Osteocyte (in vitro differentiated cells): ENCODE measurements around the gene DNAJB14. TPM values are rescaled to one million over a fixed set of nuclear protein-coding genes. Genes with fewer than 3 reads are reported as not detected.

Experiments used
- DNase-seq: peaks from one replicate; pipeline ENCODE4 v3.0.0; 2021; ENCODE audit warnings: mixed read lengths; ENCODE audit not compliant: unreplicated experiment; ENCODE audit errors: extremely low spot score
- H3K27ac Mint-ChIP-seq: one replicate; pipeline ENCODE4 v1.8.0; 2021; ENCODE audit warnings: mild to moderate bottlenecking, mixed read lengths; ENCODE audit not compliant: unreplicated experiment
- H3K27me3 Mint-ChIP-seq: one replicate; pipeline ENCODE4 v1.8.0; 2021; ENCODE audit warnings: mixed read lengths; ENCODE audit not compliant: unreplicated experiment
- H3K36me3 Mint-ChIP-seq: one replicate; pipeline ENCODE4 v1.8.0; 2021; ENCODE audit warnings: mixed read lengths; ENCODE audit not compliant: unreplicated experiment
- H3K4me1 Mint-ChIP-seq: one replicate; pipeline ENCODE4 v1.8.0; 2021; ENCODE audit warnings: mixed read lengths; ENCODE audit not compliant: unreplicated experiment
- H3K4me3 Mint-ChIP-seq: one replicate; pipeline ENCODE4 v1.8.0; 2021; ENCODE audit warnings: mild to moderate bottlenecking, moderate library complexity, mixed read lengths; ENCODE audit not compliant: unreplicated experiment
- H3K9me3 Mint-ChIP-seq: one replicate; pipeline ENCODE4 v1.8.0; 2021; ENCODE audit warnings: mixed read lengths; ENCODE audit not compliant: unreplicated experiment
- CTCF ChIP-seq: fragments of 200-600 bp; sonication (generic); IDR thresholded peaks from 2 replicates; pipeline ENCODE4 v1.5.0; 2021; ENCODE audit warnings: antibody characterized with exemption, mild to moderate bottlenecking, moderate library complexity
- total RNA-seq: library from RNA; stranded (reverse); gene quantifications from 2 replicates; pipeline ENCODE4 v1.2.1, GENCODE V29; 2021

Gene DNAJB14
- total RNA-seq, 1 donor from 2014 or later = 56.5 TPM

DNA sequence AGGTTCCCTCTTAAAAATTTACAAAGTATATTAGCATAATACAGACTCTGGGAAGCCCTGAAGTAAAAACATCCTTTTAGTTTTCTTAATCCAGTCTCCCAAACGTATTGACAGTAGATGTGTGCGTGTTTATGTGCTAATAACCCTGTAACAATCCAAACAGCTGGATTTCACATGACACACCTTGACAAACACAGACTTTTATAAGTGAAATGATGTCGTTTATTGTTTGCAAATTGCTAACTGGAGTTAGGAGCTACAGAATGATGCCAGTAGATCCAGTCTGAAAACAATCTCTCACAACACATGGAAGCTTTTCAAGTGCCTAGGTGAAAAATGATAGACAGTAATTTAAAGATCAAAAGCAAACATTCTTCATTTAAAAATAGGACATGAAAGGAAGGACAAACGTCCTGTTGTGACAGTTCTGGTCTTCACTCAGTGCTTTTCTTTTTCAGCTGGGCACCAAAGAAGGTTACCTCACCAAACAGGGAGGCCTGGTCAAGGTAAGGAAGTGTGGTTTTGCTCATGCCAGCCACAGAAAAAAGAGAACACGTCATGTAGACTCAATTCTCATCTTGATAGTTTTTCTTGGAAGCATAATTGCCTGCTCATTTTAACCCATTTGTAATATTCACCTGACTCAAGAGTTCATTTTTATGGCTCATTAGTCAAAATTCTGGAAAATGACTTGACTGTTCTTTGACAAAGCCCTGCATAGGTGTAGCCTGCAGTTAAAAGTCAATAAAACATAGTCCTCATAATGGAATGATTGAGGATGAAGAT lies 85.1 kb downstream of the DNAJB14 start:
- peaks cover 44% of the 10 kb centered on the region for H3K27me3 Mint-ChIP-seq
- no peaks in the 10 kb centered on the region for H3K9me3 Mint-ChIP-seq
- TF ChIP-seq CTCF = no peak
- no peaks in the 10 kb centered on the region for H3K4me1 Mint-ChIP-seq
- no peak overlapping the region for H3K27ac Mint-ChIP-seq
- H3K4me3 Mint-ChIP-seq = no peak overlapping the region
- H3K36me3 Mint-ChIP-seq = no peaks in the 10 kb centered on the region
- DNase-seq = no peak

GRCh38 chr4:99860521-99860920 lies 85.9 kb downstream of the DNAJB14 start:
- TF ChIP-seq CTCF = no peak
- no peak overlapping the region for H3K27ac Mint-ChIP-seq
- H3K4me1 Mint-ChIP-seq = no peaks in the 10 kb centered on the region
- H3K36me3 Mint-ChIP-seq = no peaks in the 10 kb centered on the region
- no peak overlapping the region for H3K4me3 Mint-ChIP-seq
- no peak for DNase-seq
- H3K9me3 Mint-ChIP-seq = no peaks in the 10 kb centered on the region
- peaks cover 43% of the 10 kb centered on the region for H3K27me3 Mint-ChIP-seq

GRCh38 chr4:99859618-99860017 lies 86.8 kb downstream of the DNAJB14 start:
- H3K9me3 Mint-ChIP-seq = no peaks in the 10 kb centered on the region
- no peak overlapping the region for H3K27ac Mint-ChIP-seq
- no peaks in the 10 kb centered on the region for H3K4me1 Mint-ChIP-seq
- DNase-seq = no peak
- no peak overlapping the region for H3K4me3 Mint-ChIP-seq
- H3K36me3 Mint-ChIP-seq = no peaks in the 10 kb centered on the region
- TF ChIP-seq CTCF = no peak
- H3K27me3 Mint-ChIP-seq = peaks cover 41% of the 10 kb centered on the region

DNA sequence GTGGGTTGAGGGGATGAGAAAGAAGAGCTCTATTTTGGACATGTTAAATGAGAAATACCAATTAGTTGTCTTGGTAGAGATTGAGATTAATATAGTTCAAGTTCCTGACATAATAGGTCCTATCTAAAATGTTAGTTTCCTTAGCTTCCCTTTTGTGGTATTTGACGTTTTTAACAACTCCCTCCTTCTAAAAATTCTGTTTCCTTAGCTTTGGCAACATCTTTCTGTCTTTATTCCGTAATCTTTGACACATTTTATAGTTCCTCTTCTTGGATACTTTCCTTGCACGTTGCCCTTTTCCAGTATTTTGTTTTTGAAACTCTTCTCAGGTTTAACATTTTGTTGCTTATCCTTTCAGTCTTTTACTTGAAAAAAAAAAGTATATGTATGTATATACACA lies 89.1 kb downstream of the DNAJB14 start:
- H3K4me3 Mint-ChIP-seq = no peak overlapping the region
- no peaks in the 10 kb centered on the region for H3K4me1 Mint-ChIP-seq
- no peak overlapping the region for H3K27ac Mint-ChIP-seq
- H3K36me3 Mint-ChIP-seq = no peaks in the 10 kb centered on the region
- peaks cover 42% of the 10 kb centered on the region for H3K27me3 Mint-ChIP-seq
- TF ChIP-seq CTCF = no peak
- DNase-seq = no peak
- no peaks in the 10 kb centered on the region for H3K9me3 Mint-ChIP-seq

GRCh38 chr4:99856166-99856565 lies 90.3 kb downstream of the DNAJB14 start:
- Mint-ChIP-seq H3K36me3 (no peaks in the 10 kb centered on the region), H3K9me3 (no peaks in the 10 kb centered on the region), H3K27me3 (peaks cover 42% of the 10 kb centered on the region), H3K4me3 (no peak overlapping the region), H3K4me1 (no peaks in the 10 kb centered on the region), H3K27ac (no peak overlapping the region)
- no peak for TF ChIP-seq CTCF
- DNase-seq = no peak
